GM23248 (cell line): ENCODE measurements around the gene TNRC6B. TPM values are rescaled to one million over a fixed set of nuclear protein-coding genes. Genes with fewer than 3 reads are reported as not detected.
A peak's percentile ranks its signal among the peaks of the same experiment; 100 is the strongest.

Source experiments
- DNase-seq: peaks from one replicate; pipeline ENCODE4 v3.0.0-alpha.2; 2015
- H2AFZ ChIP-seq: fragments of 200-600 bp; sonication (generic); 2 replicates; pipeline ENCODE4 v1.6.1; 2016; ENCODE audit warnings: antibody characterized with exemption
- H3F3A ChIP-seq: fragments of 200-600 bp; sonication (generic); 2 replicates; pipeline ENCODE4 v1.6.1; 2016; ENCODE audit warnings: mild to moderate bottlenecking, antibody characterized with exemption, mixed run types; ENCODE audit not compliant: insufficient read depth
- H3K27ac ChIP-seq: fragments of 200-600 bp; sonication (generic); 2 replicates; pipeline ENCODE4 v1.5.1; 2016; ENCODE audit warnings: mild to moderate bottlenecking
- H3K27me3 ChIP-seq: fragments of 200-600 bp; sonication (generic); replicated peaks from 2 replicates; pipeline ENCODE4 v1.6.1; 2016; ENCODE audit warnings: mild to moderate bottlenecking; ENCODE audit not compliant: insufficient read depth
- H3K36me3 ChIP-seq: fragments of 200-600 bp; sonication (generic); 2 replicates; pipeline ENCODE4 v1.6.1; 2016; ENCODE audit warnings: low read depth, mild to moderate bottlenecking
- H3K4me1 ChIP-seq: fragments of 200-600 bp; sonication (generic); 2 replicates; pipeline ENCODE4 v1.6.1; 2016; ENCODE audit warnings: mild to moderate bottlenecking; ENCODE audit not compliant: insufficient read depth
- H3K4me2 ChIP-seq: fragments of 200-600 bp; sonication (generic); one replicate; pipeline ENCODE4 v1.6.1; 2016; ENCODE audit warnings: mild to moderate bottlenecking; ENCODE audit not compliant: unreplicated experiment
- H3K4me3 ChIP-seq: fragments of 200-600 bp; sonication (generic); 2 replicates; pipeline ENCODE4 v1.5.1; 2016; ENCODE audit warnings: mild to moderate bottlenecking
- H3K79me2 ChIP-seq: fragments of 200-600 bp; sonication (generic); 2 replicates; pipeline ENCODE4 v1.6.1; 2016; ENCODE audit warnings: mild to moderate bottlenecking; ENCODE audit not compliant: insufficient read depth
- H3K9ac ChIP-seq: fragments of 200-600 bp; sonication (generic); 2 replicates; pipeline ENCODE4 v1.6.1; 2016; ENCODE audit warnings: mild to moderate bottlenecking
- H3K9me2 ChIP-seq: fragments of 200-600 bp; sonication (generic); 2 replicates; pipeline ENCODE4 v1.6.1; 2016; ENCODE audit warnings: mixed run types, mild to moderate bottlenecking, moderate library complexity; ENCODE audit not compliant: insufficient read depth
- H3K9me3 ChIP-seq: fragments of 200-600 bp; sonication (generic); one replicate; pipeline ENCODE4 v1.6.1; 2017; ENCODE audit warnings: low read depth
- H4K20me1 ChIP-seq: fragments of 200-600 bp; sonication (generic); 2 replicates; pipeline ENCODE4 v1.6.0; 2016; ENCODE audit not compliant: insufficient read depth
- EZH2 ChIP-seq: fragments of 200-600 bp; sonication (generic); IDR thresholded peaks from 2 replicates; pipeline ENCODE4 v1.6.1; 2018; ENCODE audit warnings: antibody characterized with exemption, mild to moderate bottlenecking; ENCODE audit not compliant: insufficient read depth, poor library complexity, severe bottlenecking
- EZH2phosphoT487 ChIP-seq: fragments of 200-600 bp; sonication (generic); IDR thresholded peaks from 2 replicates; pipeline ENCODE4 v1.6.1; 2018; ENCODE audit warnings: antibody characterized with exemption, moderate library complexity, mild to moderate bottlenecking, low read depth; ENCODE audit not compliant: insufficient read depth
- WGBS, 2 experiments: methylation state at CpG; one replicate each; pipeline ENCODE4 v1.1.6; 2015 to 2017; ENCODE audit warnings: low lambda C conversion rate in 2 of 2, low coverage in 1 of 2; ENCODE audit errors: missing lambda C conversion rate in 2 of 2; 5-methylcytosine and 5-hydroxymethylcytosine counted together
- in situ Hi-C: fragments of 300-500 bp; cut with MboI; formaldehyde crosslinking; loops from 2 replicates; pipeline ENCODE4 v1.15.0; 2020
- polyA plus RNA-seq: library from polyadenylated mRNA; unstranded; fragments of >200 nt; fragmentation: Nextera tagmentation; extraction: Ambion mirVana; gene quantifications from 2 replicates; pipeline ENCODE4 v1.2.1, GENCODE V29; 2016
- total RNA-seq: library from RNA; depleted of rRNA; stranded (reverse); fragments of >200 nt; shearing (Covaris generic); gene quantifications from 2 replicates; pipeline ENCODE4 v1.2.3, GENCODE V29; 2014

The TNRC6B gene
- total and polyA plus RNA-seq, 2 experiments from 2014 or later = 14.1 to 21.1 TPM

- TF ChIP-seq EZH2 = no peak
- TF ChIP-seq EZH2phosphoT487 = no peak
- Histone ChIP-seq H3K79me2 (peaks cover 94% of the 10 kb centered on the region), H3K9me3 (no peaks in the 10 kb centered on the region), H3K4me3 (peak overlapping the region; percentile 42; the same call in 1 of the 2 replicates), H3K4me2 (peak overlapping the region; percentile 61), H2AFZ (peak overlapping the region; percentile 18; the same call in 1 of the 2 replicates), H3K27me3 (no peaks in the 10 kb centered on the region), H3K36me3 (no peaks in the 10 kb centered on the region), H3F3A (peaks cover 28% of the 10 kb centered on the region), H4K20me1 (peaks cover 9% of the 10 kb centered on the region), H3K9ac (peak overlapping the region; percentile 72), H3K27ac (peak overlapping the region; percentile 96), H3K4me1 (peaks cover 25% of the 10 kb centered on the region), H3K9me2 (no peaks in the 10 kb centered on the region)
- peak; percentile 96 for DNase-seq
- 22 to 26% methylated on average over 16 of the region's 16 CpGs for WGBS, 2 experiments
- in situ Hi-C loops = no loop called here
These were observed 61.0 kb downstream of the TNRC6B start for GRCh38 chr22:40238425-40239344.

- WGBS, 2 experiments = 52 to 64% methylated on average over 4 of the region's 4 CpGs
These were observed 61.6 kb downstream of the TNRC6B start for GRCh38 chr22:40239345-40239683.

GRCh38 chr22:40240160-40240559 lies 62.4 kb downstream of the TNRC6B start:
- H4K20me1 ChIP-seq = peaks cover 6% of the 10 kb centered on the region
- DNase-seq = no peak

More at GRCh38 chr22:40239345-40239683, 61.6 kb downstream of the TNRC6B start:
- H3K27me3 ChIP-seq = no peaks in the 10 kb centered on the region
- no peaks in the 10 kb centered on the region for H3K36me3 ChIP-seq
- H3K79me2 ChIP-seq = peaks cover 94% of the 10 kb centered on the region
- no peaks in the 10 kb centered on the region for H3K9me3 ChIP-seq
- peaks cover 28% of the 10 kb centered on the region for H3F3A ChIP-seq
- H3K4me1 ChIP-seq = peaks cover 25% of the 10 kb centered on the region
- no peaks in the 10 kb centered on the region for H3K9me2 ChIP-seq
- H3K27ac ChIP-seq = peak overlapping the region; percentile 96
- H3K9ac ChIP-seq = no peak overlapping the region
- in situ Hi-C loops = no loop called here
- H2AFZ ChIP-seq = no peak overlapping the region
- no peak for DNase-seq
- peaks cover 9% of the 10 kb centered on the region for H4K20me1 ChIP-seq
- no peak for TF ChIP-seq EZH2phosphoT487
- TF ChIP-seq EZH2 = no peak
- H3K4me3 ChIP-seq = no peak overlapping the region
- H3K4me2 ChIP-seq = peak overlapping the region; percentile 11

GRCh38 chr22:40240686-40241085 lies 63.0 kb downstream of the TNRC6B start:
- Histone ChIP-seq H3K4me2 (no peak overlapping the region), H4K20me1 (peaks cover under 1% of the 10 kb centered on the region; the same call in 1 of the 2 replicates), H2AFZ (no peak overlapping the region), H3F3A (peaks cover 22% of the 10 kb centered on the region), H3K9ac (no peak overlapping the region), H3K27me3 (no peaks in the 10 kb centered on the region), H3K4me1 (peaks cover 22% of the 10 kb centered on the region), H3K9me2 (no peaks in the 10 kb centered on the region), H3K9me3 (no peaks in the 10 kb centered on the region), H3K4me3 (no peak overlapping the region), H3K27ac (no peak overlapping the region), H3K79me2 (peaks cover 93% of the 10 kb centered on the region), H3K36me3 (no peaks in the 10 kb centered on the region)
- in situ Hi-C loops = no loop called here
- TF ChIP-seq EZH2phosphoT487 (no peak), EZH2 (no peak)
- no peak for DNase-seq

More at GRCh38 chr22:40240160-40240559, 62.4 kb downstream of the TNRC6B start:
- no peak for TF ChIP-seq EZH2phosphoT487
- TF ChIP-seq EZH2 = no peak
- Histone ChIP-seq H3K9me2 (no peaks in the 10 kb centered on the region), H3K9me3 (no peaks in the 10 kb centered on the region), H3K4me2 (no peak overlapping the region), H3F3A (peaks cover 28% of the 10 kb centered on the region), H3K4me1 (peaks cover 25% of the 10 kb centered on the region), H3K4me3 (no peak overlapping the region), H3K27ac (no peak overlapping the region), H3K27me3 (no peaks in the 10 kb centered on the region), H3K36me3 (no peaks in the 10 kb centered on the region), H3K79me2 (peaks cover 94% of the 10 kb centered on the region), H3K9ac (no peak overlapping the region), H2AFZ (no peak overlapping the region)
- 98 to 100% methylated on average over 3 of the region's 3 CpGs for WGBS, 2 experiments
- in situ Hi-C loops = no loop called here
